CD4-positive, alpha-beta T cell treated with Interleukin-2 at 100 ng/mL for 4 hours (primary cell): ENCODE data around the gene MARCHF9.
"Not testable (repeated sequence)": the region's sequence is repeated elsewhere in the genome, so short reads cannot be mapped to it uniquely, and the experiment has no call there.

Source experiments
- DNase-seq: peaks from one replicate; pipeline ENCODE4 v3.0.0-alpha.2; 2020; ENCODE audit warnings: low spot score

MARCHF9 gene

DNA sequence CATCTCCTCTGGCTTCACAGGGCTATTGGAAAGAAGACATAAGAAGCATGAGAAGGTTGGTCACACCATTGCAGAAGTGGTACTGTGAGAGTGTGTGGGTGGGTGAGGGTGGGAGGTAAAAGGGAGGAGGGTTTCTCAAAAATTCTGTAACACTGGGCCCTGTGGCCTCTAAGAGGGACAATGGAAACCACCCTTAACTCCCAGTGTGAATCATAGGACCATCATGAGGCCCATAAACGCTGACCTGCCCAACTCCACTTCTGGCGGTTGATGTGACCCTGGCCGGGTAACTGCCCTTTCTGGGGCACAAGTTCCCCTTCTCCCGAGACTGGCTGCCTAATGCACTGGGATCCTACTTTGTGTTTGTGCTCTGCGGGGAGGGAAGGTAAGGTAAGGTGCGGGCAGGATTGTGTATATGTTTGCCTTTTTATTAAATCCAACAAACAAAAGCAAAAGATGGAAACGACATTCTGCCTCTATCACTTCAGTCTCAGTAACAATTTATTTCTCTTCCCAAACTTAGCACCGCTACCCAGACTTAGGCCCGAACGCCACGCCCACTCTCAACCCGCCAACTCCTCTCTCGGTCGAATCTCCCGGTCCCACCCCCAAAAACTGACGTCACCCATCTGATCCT is 16.5 kb downstream of the MARCHF9 start:
- peak; percentile 80 for DNase-seq

- peak; percentile 90 for DNase-seq
Observed at GRCh38 chr12:57771873-57772428, 17.0 kb downstream of the MARCHF9 start, which contains the start of gene METTL1. METTL1 (minus strand) TSS chr12:57772105; CDS start chr12:57772083, 22 bp downstream.

DNA sequence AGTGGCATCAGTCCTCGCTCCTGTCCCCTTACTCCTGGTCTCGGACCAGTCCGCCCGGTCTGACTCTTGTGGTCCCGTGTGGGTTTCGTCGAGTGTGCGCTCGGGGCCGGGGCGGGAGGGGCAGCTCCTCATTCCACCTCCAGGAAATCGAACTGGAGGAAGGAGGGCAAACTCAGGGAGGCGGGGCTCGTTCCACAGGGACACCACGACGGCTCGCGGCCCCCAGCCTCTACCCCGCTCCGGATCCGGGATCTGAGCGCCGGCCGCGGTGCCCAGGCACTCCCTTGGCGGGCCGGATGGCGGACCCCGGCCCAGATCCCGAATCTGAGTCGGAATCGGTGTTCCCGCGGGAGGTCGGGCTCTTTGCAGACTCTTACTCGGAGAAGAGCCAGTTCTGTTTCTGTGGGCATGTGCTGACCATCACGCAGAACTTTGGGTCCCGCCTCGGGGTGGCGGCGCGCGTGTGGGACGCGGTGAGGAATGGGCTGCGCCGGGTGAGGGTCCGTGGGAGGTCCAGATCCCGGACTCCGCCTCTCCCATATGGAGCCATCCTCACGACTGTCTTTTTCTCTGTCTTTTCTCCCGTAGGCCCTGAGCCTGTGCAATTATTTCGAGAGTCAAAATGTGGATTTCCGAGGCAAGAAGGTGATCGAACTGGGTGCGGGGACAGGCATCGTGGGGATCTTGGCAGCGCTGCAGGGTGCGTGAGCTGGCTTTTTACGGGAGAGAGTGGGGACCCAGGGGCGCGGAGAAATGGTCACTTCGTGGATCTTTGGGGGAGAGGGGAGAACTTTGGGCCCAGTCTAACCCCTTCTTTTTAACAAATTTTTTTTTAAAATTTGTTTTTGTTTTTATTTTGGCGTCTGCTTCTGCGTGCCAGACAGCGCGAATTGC is 17.8 kb downstream of the MARCHF9 start, which contains the start of gene EEF1AKMT3:
EEF1AKMT3 (plus strand) TSS at position 186 of the 894 bp plus-strand sequence; CDS start at position 297, 111 bp downstream.
- no peak for DNase-seq

DNA sequence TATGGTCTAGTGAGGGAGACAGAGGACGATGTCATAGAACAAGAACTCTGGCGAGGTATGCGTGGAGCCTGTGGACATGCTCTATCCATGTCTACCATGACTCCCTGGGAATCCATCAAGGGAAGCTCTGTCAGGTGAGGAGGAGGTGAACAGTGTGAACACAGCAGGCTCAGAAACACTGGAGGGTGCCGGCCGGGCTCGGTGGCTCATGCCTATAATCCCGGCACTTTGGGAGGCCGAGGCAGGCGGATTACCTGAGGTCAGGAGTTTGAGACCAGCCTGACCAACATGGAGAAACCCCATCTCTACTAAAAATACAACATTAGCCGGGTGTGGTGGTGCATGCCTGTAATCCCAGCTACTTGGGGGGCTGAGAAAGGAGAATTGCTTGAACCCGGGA is 19.7 kb downstream of the MARCHF9 start:
- DNase-seq: not testable (repeated sequence)

- no peak for DNase-seq
Observed at GRCh38 chr12:57775044-57775443, 20.1 kb downstream of the MARCHF9 start.

DNA sequence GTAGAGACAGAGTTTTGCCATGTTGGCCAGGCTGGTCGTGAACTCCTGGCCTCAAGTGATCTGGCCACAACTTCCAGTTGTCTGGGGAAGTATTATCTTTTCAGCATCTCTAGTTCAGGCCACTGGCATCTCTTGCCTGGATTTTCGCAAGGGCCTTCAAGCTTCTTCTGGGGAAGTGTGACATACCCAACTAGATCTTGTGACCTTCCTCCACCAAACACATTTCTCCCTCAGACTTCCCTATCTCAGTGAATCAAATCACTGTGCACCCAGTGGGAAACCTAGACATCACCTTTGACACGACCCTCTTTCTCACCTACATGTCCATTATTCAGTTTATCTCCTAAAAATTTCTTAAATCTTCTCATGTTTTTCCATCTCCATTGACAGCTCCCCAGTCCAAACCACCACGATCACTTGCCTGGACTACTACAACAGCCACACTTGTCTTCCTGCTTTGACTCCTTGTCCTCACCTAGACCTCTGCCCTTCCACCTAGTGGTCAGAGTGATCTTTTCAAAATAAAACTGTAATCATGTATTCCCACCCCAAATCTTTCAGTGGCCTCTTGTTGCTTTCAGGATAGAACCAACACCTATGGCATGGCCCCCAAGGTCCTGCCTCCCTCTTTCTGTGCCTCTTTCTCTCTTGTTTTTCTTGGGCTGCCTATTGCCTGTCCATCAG is 20.8 kb downstream of the MARCHF9 start:
- no peak for DNase-seq

DNA sequence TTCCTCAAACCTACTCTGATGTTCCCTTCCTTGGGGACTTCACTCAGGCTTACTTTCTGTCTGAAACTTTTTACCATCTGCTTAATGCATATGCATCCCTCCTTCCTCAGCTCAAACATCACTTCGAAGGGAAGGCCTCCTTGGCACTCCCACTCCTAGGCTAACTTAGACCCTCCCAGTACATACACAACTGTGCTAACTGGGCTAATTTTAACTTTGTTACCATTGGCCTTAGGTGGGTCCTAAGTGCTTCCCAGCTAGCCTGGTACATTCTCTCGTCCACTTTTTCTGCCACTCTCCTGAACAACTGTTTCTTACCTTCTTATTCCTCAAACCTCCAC is 21.3 kb downstream of the MARCHF9 start:
- DNase-seq: no peak

GRCh38 chr12:57777367-57777766 is 22.5 kb downstream of the MARCHF9 start:
- DNase-seq: no peak

DNA sequence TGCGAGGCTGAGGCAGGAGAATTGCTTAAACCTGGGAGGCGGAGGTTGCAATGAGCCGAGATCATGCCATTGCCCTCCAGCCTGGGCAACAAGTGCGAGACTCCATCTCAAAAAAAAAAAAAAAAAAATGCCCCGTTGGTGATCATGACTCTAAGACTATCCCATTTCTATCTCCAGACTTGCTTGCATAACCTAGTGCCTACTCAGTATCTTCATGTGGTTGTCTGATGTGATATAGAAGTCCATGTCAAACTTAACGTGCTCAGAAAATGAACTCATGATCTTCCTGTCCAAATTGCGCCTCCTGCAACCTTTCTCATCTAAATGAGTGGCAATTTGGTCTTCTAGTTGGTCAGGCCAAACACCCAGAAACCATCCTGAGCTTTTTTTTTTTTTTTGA is 23.0 kb downstream of the MARCHF9 start:
- no peak for DNase-seq

- DNase-seq: no peak
Observed at GRCh38 chr12:57779736-57780135, 24.8 kb downstream of the MARCHF9 start.

- DNase-seq: no peak
Observed at GRCh38 chr12:57780284-57780897, 25.5 kb downstream of the MARCHF9 start.

- no peak for DNase-seq
Observed at GRCh38 chr12:57781244-57781643, 26.3 kb downstream of the MARCHF9 start.

GRCh38 chr12:57781801-57782200 is 26.9 kb downstream of the MARCHF9 start:
- no peak for DNase-seq

DNA sequence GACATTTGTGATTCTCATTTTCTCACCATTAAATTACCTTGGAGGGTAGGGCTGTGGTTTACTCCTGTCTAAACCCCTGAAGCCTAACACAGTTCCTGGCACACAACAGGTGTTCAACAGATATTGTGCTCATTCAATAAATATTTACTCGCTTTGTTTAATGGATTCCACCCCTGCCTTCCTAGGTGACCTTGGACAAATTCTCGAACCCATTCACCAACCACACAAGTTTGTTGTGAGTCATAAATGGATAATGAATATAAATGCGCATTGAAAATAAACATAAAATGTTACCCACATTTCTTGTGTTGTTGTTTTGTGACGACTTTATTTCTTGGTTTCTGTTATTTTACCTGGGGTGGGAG is 27.3 kb downstream of the MARCHF9 start:
- no peak for DNase-seq

DNA sequence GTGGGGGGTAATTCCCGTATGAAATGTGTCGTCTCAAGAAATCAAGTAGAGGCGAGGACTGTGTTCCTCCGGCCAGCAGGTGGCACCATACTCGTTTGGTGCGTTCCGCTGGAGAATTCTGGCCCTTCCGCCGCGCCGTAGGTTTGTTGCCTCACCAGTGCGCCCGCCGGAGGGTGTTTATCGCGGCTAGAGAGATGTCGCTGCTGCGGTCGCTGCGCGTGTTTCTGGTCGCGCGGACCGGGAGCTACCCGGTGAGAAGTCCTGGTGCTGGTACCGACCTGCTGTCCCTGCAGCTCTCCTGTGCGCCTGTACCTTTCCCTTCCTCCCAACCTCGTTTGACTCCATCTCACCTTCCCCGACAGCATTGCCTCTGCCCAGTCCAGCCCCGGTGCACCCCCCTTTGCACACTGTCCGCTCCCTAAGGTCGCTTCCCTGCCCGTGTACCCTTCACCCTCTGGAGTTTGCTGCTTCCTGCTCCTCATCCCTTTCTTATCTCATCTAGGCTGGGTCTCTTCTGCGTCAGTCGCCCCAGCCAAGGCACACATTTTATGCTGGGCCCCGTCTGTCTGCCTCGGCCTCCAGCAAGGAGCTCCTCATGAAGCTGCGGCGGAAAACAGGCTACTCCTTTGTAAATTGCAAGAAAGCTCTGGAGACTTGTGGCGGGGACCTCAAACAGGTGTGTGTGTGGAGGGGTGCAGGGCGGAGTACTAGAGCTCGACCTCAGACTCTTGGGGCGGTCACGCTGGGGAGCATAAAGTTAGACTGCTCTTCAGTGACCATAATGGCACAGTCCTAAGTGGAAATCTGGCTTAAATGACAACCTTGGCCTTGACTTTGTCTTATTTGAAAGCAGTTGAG is 27.9 kb downstream of the MARCHF9 start, which contains the start of gene TSFM:
TSFM (plus strand) TSS at position 180 of the 858 bp plus-strand sequence; CDS start at position 195, 15 bp downstream.
- DNase-seq: peak; percentile 97

- DNase-seq: no peak
Observed at GRCh38 chr12:57783466-57783801, 28.5 kb downstream of the MARCHF9 start.

GRCh38 chr12:57783861-57784260 is 29.0 kb downstream of the MARCHF9 start:
- no peak for DNase-seq

GRCh38 chr12:57793920-57794319 is 39.0 kb downstream of the MARCHF9 start:
- no peak for DNase-seq

- DNase-seq: no peak
Observed at GRCh38 chr12:57795354-57795753, 40.5 kb downstream of the MARCHF9 start.

- no peak for DNase-seq
Observed at GRCh38 chr12:57796996-57797395, 42.1 kb downstream of the MARCHF9 start.

- DNase-seq: no peak
Observed at GRCh38 chr12:57797933-57798332, 43.0 kb downstream of the MARCHF9 start.
